ENCODE measurements around the gene FBXW7.

- TF ChIP-seq CTCF (conservative IDR thresholded peaks at IDR 0.05; ENCODE audit: low read depth, low read length) (no peak), EZH2 (IDR thresholded peaks at IDR 0.05; ENCODE audit: borderline replicate concordance, low read depth, low read length, poor library complexity, severe bottlenecking) (no peak)
These were observed 136.6 kb downstream of the FBXW7 start for GRCh38 chr4:152399246-152399645.
